Measurements from ENCODE around the gene FOXA1. TPM values are rescaled to one million over a fixed set of nuclear protein-coding genes. Genes with fewer than 3 reads are reported as not detected.

FOXA1 gene
- total RNA-seq, 1 experiment from 2014 or later, result 11.2 TPM

- BruUV-seq (replicated peaks), result no TSS peak
- peaks cover 7% of the 10 kb centered on the region for H3K4me1 Mint-ChIP-seq (ENCODE audit: insufficient read depth, unreplicated experiment)
- no peaks in the 10 kb centered on the region for H3K27me3 Mint-ChIP-seq (ENCODE audit: insufficient read depth, unreplicated experiment)
- H3K4me3 Mint-ChIP-seq (ENCODE audit: unreplicated experiment), result no peak overlapping the region
- TF ChIP-seq, protein P1, sequence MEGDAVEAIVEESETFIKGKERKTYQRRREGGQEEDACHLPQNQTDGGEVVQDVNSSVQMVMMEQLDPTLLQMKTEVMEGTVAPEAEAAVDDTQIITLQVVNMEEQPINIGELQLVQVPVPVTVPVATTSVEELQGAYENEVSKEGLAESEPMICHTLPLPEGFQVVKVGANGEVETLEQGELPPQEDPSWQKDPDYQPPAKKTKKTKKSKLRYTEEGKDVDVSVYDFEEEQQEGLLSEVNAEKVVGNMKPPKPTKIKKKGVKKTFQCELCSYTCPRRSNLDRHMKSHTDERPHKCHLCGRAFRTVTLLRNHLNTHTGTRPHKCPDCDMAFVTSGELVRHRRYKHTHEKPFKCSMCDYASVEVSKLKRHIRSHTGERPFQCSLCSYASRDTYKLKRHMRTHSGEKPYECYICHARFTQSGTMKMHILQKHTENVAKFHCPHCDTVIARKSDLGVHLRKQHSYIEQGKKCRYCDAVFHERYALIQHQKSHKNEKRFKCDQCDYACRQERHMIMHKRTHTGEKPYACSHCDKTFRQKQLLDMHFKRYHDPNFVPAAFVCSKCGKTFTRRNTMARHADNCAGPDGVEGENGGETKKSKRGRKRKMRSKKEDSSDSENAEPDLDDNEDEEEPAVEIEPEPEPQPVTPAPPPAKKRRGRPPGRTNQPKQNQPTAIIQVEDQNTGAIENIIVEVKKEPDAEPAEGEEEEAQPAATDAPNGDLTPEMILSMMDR (IDR thresholded peaks at IDR 0.05; ENCODE audit: unreplicated experiment), result no peak
- CTCF ChIA-PET, result interaction anchor here (0.7 kb wide), 1 partner anchor 284 kb away, joined by 3 read pairs; no protein-coding TSS in a partner anchor
- POLR2A ChIA-PET, result no interaction called here
- H3K36me3 Mint-ChIP-seq (ENCODE audit: insufficient read depth, unreplicated experiment), result peaks cover 6% of the 10 kb centered on the region
- intact Hi-C loops (cut with micrococcal nuclease), result loop anchor here (10.0 kb wide), 1 partner anchor 113 kb away; no protein-coding TSS in a partner anchor
- H3K9me3 Mint-ChIP-seq (ENCODE audit: unreplicated experiment), result no peaks in the 10 kb centered on the region
- no peak for DNase-seq (ENCODE audit: unreplicated experiment)
- no peak overlapping the region for H3K27ac Mint-ChIP-seq (ENCODE audit: low read depth, unreplicated experiment)
Observed at GRCh38 chr14:37591311-37591940, 3.6 kb downstream of the FOXA1 start.

DNA sequence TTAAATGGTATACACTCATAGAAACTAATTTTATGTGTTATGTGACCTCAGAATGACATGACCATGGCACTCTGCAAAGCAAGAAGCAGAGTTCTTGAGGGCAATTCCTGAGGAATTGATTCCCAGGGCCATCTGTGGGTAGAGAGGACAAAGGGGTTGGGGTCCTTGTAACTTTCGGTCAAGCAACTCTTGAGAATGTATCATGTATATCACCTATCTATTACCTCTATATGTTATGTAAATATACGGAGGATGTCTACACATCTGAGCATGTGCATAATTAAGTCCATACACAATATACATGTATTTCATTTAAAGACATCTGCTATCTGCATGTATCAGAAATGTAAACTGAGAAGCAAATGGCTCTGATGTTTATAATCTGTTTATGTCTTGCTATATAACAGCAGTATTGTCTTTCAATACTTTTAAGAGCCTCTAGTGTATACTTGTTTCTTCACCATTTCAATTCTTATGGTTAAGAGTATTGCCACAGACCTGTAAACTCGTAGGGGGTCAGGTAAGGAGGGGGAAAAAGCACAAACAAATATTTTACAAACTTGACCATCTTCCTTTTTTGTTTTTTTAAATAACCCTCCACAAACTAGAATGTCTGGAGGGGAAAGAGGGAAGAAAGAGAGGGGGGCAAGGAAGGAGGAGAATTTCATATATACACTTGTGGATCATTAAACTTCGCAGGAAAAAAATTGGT is 4.5 kb downstream of the FOXA1 start:
- intact Hi-C loops (cut with micrococcal nuclease), result loop anchor here (10.0 kb wide), 1 partner anchor 114 kb away; no protein-coding TSS in a partner anchor
- Mint-ChIP-seq H3K36me3 (ENCODE audit: insufficient read depth, unreplicated experiment) (peaks cover 2% of the 10 kb centered on the region), H3K4me3 (ENCODE audit: unreplicated experiment) (no peak overlapping the region), H3K9me3 (ENCODE audit: unreplicated experiment) (no peaks in the 10 kb centered on the region), H3K27ac (ENCODE audit: low read depth, unreplicated experiment) (no peak overlapping the region), H3K4me1 (ENCODE audit: insufficient read depth, unreplicated experiment) (peaks cover 7% of the 10 kb centered on the region), H3K27me3 (ENCODE audit: insufficient read depth, unreplicated experiment) (no peaks in the 10 kb centered on the region)
- TF ChIP-seq, protein P1 (IDR thresholded peaks at IDR 0.05; ENCODE audit: unreplicated experiment), result no peak
- ChIA-PET POLR2A (no interaction called here), CTCF (interaction anchor here (0.7 kb wide), 1 partner anchor 285 kb away, joined by 3 read pairs; no protein-coding TSS in a partner anchor)
- no peak for DNase-seq (ENCODE audit: unreplicated experiment)
- TSS peak; percentile 1 for BruUV-seq (replicated peaks)

DNA sequence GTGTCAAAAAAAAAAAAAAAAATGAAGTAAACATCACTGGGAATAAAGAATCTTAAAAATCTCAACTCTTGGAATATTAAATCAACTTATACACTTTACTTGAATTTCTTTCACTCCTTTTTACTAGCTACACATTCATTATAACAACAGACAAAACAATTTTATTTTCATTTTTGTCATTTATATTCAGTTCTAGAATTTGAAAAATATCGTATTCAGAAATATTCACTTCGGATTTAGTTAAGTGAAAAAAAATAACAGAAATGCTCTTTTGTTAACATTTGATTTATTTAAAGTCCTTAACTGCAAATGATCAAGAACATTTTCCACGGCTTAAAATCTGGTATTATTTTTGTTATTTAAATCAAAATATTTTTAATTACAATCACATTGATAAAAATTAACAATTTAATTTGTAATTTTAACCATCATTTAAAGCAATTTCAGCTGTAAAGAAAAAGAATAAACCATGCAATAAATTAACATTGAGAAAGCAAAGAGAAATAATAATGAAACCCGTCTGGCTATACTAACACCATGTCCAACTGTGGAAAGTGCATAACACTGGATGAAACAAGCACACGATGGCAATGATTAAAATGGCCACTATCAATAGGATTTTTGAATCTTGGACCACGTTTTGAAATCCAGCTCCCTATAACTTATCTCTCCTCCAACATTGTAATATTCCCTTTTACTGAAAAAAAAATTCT is 5.2 kb downstream of the FOXA1 start:
- DNase-seq (ENCODE audit: unreplicated experiment), result no peak
- BruUV-seq (replicated peaks), result no TSS peak
- Mint-ChIP-seq H3K9me3 (ENCODE audit: unreplicated experiment) (no peaks in the 10 kb centered on the region), H3K27me3 (ENCODE audit: insufficient read depth, unreplicated experiment) (no peaks in the 10 kb centered on the region), H3K36me3 (ENCODE audit: insufficient read depth, unreplicated experiment) (no peaks in the 10 kb centered on the region), H3K27ac (ENCODE audit: low read depth, unreplicated experiment) (no peak overlapping the region), H3K4me1 (ENCODE audit: insufficient read depth, unreplicated experiment) (peaks cover 7% of the 10 kb centered on the region), H3K4me3 (ENCODE audit: unreplicated experiment) (no peak overlapping the region)
- TF ChIP-seq, protein P1 (IDR thresholded peaks at IDR 0.05; ENCODE audit: unreplicated experiment), result no peak
- POLR2A ChIA-PET, result no interaction called here
- CTCF ChIA-PET, result interaction anchor here (0.6 to 1.6 kb wide), 4 partner anchors 285 to 1278 kb away, joined by 3 to 6 read pairs (median 4); no protein-coding TSS in a partner anchor
- intact Hi-C loops (cut with micrococcal nuclease), result loop anchor here (10.0 kb wide), 1 partner anchor 115 kb away; no protein-coding TSS in a partner anchor
